Adrenal gland (tissue), 12 donors: ENCODE results near the gene ZNF516. TPM values are rescaled to one million over a fixed set of nuclear protein-coding genes. Genes with fewer than 3 reads are reported as not detected.

ENCODE experiments used
- DNase-seq, 7 donors: peaks; one replicate each; pipeline ENCODE4 v3.0.0-alpha.2; 2019 to 2020
- H3K27ac ChIP-seq, 5 donors: fragments of 200-600 bp; sonication (generic) in 4 of 5; 1 replicate in 3 of 5; 2 replicates in 2 of 5; pipeline versions ENCODE4 v1.5.1 to v1.8.0; 2016 to 2020; ENCODE audit warnings: mild to moderate bottlenecking in 1 of 5
- H3K27me3 ChIP-seq: fragments of 200-600 bp; 2 replicates; pipeline ENCODE4 v1.8.0; 2021
- H3K36me3 ChIP-seq, 2 donors: fragments of 200-600 bp; replicated peaks in 1 of 2; 1 replicate in 1 of 2; 2 replicates in 1 of 2; pipeline versions ENCODE4 v1.5.1 to v1.8.0; 2018 to 2022
- H3K4me1 ChIP-seq, 2 donors: fragments of 200-600 bp; replicated peaks in 1 of 2; 1 replicate in 1 of 2; 2 replicates in 1 of 2; pipeline versions ENCODE4 v1.5.1 to v1.8.0; 2018 to 2021
- H3K4me3 ChIP-seq, 4 donors: fragments of 200-600 bp; sonication (generic) in 3 of 4; one replicate each; pipeline ENCODE4 v1.5.1; 2016 to 2018
- H3K9me3 ChIP-seq, 3 donors: fragments of 200-600 bp; sonication (generic) in 1 of 3; replicated peaks in 1 of 3; 1 replicate in 2 of 3; 2 replicates in 1 of 3; pipeline versions ENCODE4 v1.5.1 to v1.8.0; 2016 to 2021
- POLR2A ChIP-seq, 2 donors: fragments of 450-650 bp; IDR thresholded peaks; one replicate each; pipeline ENCODE4 v1.6.1; 2017; ENCODE audit warnings: antibody characterized with exemption in 2 of 2, mild to moderate bottlenecking in 2 of 2, moderate library complexity in 1 of 2
- WGBS, 4 donors: extraction: QIAGEN DNeasy Blood & Tissue Kit in 2 of 4; methylation state at CpG; one replicate each; pipeline versions ENCODE4 v1.1.5 to v1.1.7; 2013 to 2017; 5-methylcytosine and 5-hydroxymethylcytosine counted together
- intact Hi-C, 2 donors: fragments of 100-400 bp; cut with DNase I; formaldehyde crosslinking; loops; one replicate each; pipeline versions ENCODE4 v1.14.1 to v1.15.0; 2022 to 2023
- polyA plus RNA-seq, 3 donors: library from polyadenylated mRNA; stranded (reverse); fragments of 200-250 nt in 2 of 3; fragments of 350-450 nt in 1 of 3; fragmentation: Illumina TruSeq in 1 of 3; extraction: RNeasy Lipid Tissue Mini Kit (QIAGEN cat#74804) in 1 of 3; gene quantifications; one replicate each; pipeline ENCODE4 v1.2.3, GENCODE V29; 2013 to 2014
- total RNA-seq, 9 donors: library from RNA; depleted of rRNA in 4 of 9; stranded (reverse); fragments of >200 nt in 4 of 9; fragments of 120-200 nt in 1 of 9; fragmentation: NEBNext Ultra II Directional in 1 of 9; extraction: Animal tissue kit (Norgen Biotek cat#: 25700) in 1 of 9; gene quantifications; one replicate each; pipeline versions ENCODE4 v1.1.0 to v1.2.4, GENCODE V29; 2013 to 2023
- TF ChIP-seq, protein P1 (sequence below), 6 experiments: fragments of 450-650 bp in 4 of 6; fragments of 200-600 bp in 2 of 6; sonication (generic) in 1 of 6; IDR thresholded peaks; 1 replicate in 5 of 6; 2 replicates in 1 of 6; pipeline versions ENCODE4 v1.5.1 to v1.8.0; 2016 to 2021; ENCODE audit warnings: antibody characterized with exemption in 6 of 6, mild to moderate bottlenecking in 2 of 6, moderate library complexity in 1 of 6
- donor health status: healthy with polysubstance abuse.
- donor health status: Bipolar disorder and iron deficiency.
- donor health status: DM: yes; HTN: yes; CAD: no.
- donor health status: DM: no; HTN: no; CAD: no.
- donor health status: DM: no; HTN: no; CAD: no.
- donor health status: DM: yes; HTN: yes; CAD: no.

Gene ZNF516
- total and polyA plus RNA-seq, 12 donors = 8.6 to 60.1 (median 31.0) TPM

DNA sequence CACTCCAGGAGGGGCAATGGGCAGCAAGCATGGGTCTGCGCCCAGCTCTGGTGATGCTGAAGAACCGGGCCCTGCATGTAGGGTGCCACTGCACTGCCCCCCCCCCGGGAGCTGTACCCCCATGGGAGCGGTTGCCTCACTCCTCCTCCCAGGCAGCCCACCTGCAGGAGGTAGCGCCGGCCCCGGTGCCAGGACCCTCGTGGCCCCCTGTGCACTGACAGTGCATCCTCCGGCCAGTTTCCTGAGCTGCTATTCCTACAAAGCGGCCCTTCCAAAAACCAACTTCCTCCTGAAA, 109.4 kb downstream of the ZNF516 start:
- TF ChIP-seq POLR2A (IDR thresholded peaks at IDR 0.05) = no peak
- TF ChIP-seq, protein P1, sequence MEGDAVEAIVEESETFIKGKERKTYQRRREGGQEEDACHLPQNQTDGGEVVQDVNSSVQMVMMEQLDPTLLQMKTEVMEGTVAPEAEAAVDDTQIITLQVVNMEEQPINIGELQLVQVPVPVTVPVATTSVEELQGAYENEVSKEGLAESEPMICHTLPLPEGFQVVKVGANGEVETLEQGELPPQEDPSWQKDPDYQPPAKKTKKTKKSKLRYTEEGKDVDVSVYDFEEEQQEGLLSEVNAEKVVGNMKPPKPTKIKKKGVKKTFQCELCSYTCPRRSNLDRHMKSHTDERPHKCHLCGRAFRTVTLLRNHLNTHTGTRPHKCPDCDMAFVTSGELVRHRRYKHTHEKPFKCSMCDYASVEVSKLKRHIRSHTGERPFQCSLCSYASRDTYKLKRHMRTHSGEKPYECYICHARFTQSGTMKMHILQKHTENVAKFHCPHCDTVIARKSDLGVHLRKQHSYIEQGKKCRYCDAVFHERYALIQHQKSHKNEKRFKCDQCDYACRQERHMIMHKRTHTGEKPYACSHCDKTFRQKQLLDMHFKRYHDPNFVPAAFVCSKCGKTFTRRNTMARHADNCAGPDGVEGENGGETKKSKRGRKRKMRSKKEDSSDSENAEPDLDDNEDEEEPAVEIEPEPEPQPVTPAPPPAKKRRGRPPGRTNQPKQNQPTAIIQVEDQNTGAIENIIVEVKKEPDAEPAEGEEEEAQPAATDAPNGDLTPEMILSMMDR (IDR thresholded peaks at IDR 0.05) = no peak
- Histone ChIP-seq H3K9me3 (no peaks in the 10 kb centered on the region), H3K4me1 (peaks cover 15 to 21% of the 10 kb centered on the region in 2 donors), H3K36me3 (no peaks in the 10 kb centered on the region), H3K4me3 (no peak overlapping the region), H3K27me3 (no peaks in the 10 kb centered on the region), H3K27ac (no peak overlapping the region)
- 92 to 94% (median 93%) methylated on average over 7 to 10 of the region's 10 CpGs for WGBS, 4 donors
- DNase-seq = peak in 2 of 7 donors; percentile 10 to 42
- intact Hi-C loops = no loop called here

DNA sequence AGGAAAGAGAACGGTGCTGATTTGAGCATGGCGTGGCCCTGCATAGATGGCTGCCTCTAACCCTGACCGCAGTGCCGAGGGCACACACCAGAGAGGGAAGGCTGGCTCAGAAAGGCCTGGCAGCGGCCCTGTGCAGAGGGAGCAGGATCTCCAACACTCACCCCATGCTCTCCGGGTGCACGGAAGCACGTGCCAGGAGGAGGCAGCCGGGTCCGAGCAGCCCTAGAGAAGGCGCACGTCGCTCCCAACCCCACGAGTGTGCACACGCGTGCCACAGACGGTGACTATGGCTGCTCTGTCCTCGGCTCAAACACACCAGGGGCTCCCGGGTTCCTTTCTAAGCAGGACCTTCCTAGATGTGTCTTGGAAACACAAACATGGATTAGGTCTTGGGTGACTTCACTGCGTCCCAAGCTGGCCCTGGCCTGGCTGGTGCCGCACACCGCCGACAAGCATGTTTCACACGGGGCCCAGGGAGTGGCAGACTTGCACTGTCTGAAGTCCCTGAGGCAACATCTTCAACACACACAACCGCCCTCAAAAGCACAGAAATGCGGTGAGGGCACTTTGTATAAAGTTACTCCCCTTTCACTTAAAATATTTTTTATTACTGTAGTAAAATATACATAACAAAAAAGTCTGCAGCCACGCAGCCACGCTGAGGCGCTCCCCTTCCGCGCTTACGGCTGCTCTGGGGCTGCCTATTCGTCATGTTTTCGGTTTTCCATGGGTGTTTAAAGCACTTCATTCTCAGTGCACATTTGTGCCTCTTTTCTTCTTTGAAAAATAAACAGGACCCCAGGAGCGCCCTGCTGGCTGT, 110.0 kb downstream of the ZNF516 start:
- intact Hi-C loops = no loop called here
- H3K27ac ChIP-seq = no peak overlapping the region
- peaks cover 0 to 2% of the 10 kb centered on the region in 2 donors for H3K36me3 ChIP-seq
- H3K27me3 ChIP-seq = no peaks in the 10 kb centered on the region
- no peak for TF ChIP-seq POLR2A (IDR thresholded peaks at IDR 0.05)
- TF ChIP-seq, protein P1 (IDR thresholded peaks at IDR 0.05) = no peak
- peak in 2 of 7 donors; percentile 6 to 41 for DNase-seq
- no peak overlapping the region for H3K4me3 ChIP-seq
- 93 to 95% (median 94%) methylated on average over 23 to 35 of the region's 35 CpGs for WGBS, 4 donors
- no peaks in the 10 kb centered on the region for H3K9me3 ChIP-seq
- H3K4me1 ChIP-seq = peaks cover 11 to 16% of the 10 kb centered on the region in 2 donors

DNA sequence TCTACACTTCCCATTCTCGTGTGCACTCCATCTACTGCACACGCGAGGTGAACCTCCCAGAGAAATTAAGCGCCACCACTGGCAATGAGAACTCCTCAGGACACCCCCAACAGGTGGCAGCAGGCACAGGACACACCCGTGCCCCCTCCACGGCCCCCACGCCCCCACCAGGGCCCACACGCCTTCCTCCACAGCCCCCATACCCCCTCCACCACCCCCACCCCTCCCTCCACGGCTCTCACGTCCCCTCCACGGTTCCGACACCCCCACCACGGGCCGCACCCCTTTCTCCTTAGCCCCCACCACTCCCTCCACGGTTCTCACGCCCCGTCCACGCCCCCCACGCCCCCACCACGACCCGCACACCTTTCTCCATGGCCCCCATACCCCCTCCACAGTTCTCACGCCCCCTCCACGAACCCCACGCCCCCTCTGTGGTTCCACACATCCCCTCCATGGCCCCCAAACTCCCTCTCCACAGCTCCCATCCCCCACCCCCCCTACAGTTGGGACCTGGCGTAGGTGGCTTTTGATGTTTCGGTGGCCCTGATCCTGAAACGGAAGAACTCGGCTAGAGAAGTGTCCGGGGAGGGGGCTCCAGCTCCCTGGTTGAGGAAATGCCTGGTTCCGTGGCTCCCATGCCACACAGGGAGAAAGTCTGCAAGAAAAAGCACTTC, 110.8 kb downstream of the ZNF516 start:
- peak in 2 of 7 donors; percentile 18 to 28 for DNase-seq
- Histone ChIP-seq H3K9me3 (no peaks in the 10 kb centered on the region), H3K27me3 (no peaks in the 10 kb centered on the region), H3K4me1 (peaks cover 3 to 8% of the 10 kb centered on the region in 2 donors), H3K27ac (no peak overlapping the region), H3K4me3 (no peak overlapping the region), H3K36me3 (peaks cover 0 to 10% of the 10 kb centered on the region in 2 donors)
- 92 to 96% (median 95%) methylated on average over 10 to 30 of the region's 30 CpGs for WGBS, 4 donors
- TF ChIP-seq POLR2A (IDR thresholded peaks at IDR 0.05) = no peak
- TF ChIP-seq, protein P1 (IDR thresholded peaks at IDR 0.05) = no peak
- intact Hi-C loops = no loop called here

DNA sequence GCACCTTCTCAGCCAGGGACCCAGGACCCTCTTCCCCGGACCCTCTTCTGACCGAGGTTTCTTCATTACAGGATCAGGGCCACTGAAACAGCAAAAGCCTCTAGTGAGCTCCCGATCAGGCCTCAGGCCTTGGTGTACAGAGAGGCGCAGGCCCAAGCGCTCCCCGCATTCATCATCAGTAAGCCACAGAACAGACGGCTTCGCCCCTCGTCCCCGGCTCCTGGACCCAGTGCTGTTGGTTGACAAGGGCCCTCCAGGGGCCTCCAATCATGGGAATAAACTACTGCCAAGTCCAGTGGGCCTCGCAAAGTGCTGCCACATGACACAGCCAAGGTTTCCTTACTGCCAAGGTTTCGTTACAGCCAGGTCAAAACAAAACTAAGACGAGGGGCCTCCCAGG, 111.4 kb downstream of the ZNF516 start:
- H3K27ac ChIP-seq = no peak overlapping the region
- TF ChIP-seq POLR2A (IDR thresholded peaks at IDR 0.05) = no peak
- TF ChIP-seq, protein P1 (IDR thresholded peaks at IDR 0.05) = no peak
- DNase-seq = peak in 2 of 7 donors; percentile 19 to 33
- no peak overlapping the region for H3K4me3 ChIP-seq
- WGBS, 4 donors = 91 to 94% (median 93%) methylated on average over 11 to 13 of the region's 13 CpGs
- no peaks in the 10 kb centered on the region for H3K27me3 ChIP-seq
- peaks cover 0 to 2% of the 10 kb centered on the region in 2 donors for H3K4me1 ChIP-seq
- H3K9me3 ChIP-seq = no peaks in the 10 kb centered on the region
- intact Hi-C loops = no loop called here
- peaks cover 0 to 16% of the 10 kb centered on the region in 2 donors for H3K36me3 ChIP-seq
